T1000 (cell line): ENCODE results near the gene TMEM106A.
"Not testable (repeated sequence)": the region's sequence is repeated elsewhere in the genome, so short reads cannot be mapped to it uniquely, and the experiment has no call there.

Experiments
- DNase-seq: peaks from one replicate; lab custom pipeline; 2025; ENCODE audit warnings: mixed read lengths; lab: John Stamatoyannopoulos, UW

TMEM106A gene

GRCh38 chr17:43211480-43212402 is at the start of gene TMEM106A:
Gene TMEM106A (plus strand): TSS chr17:43211875. CDS start chr17:43213042, 1,167 bp downstream.
- peak; percentile 80 for DNase-seq

- DNase-seq: not testable (repeated sequence)
Observed at GRCh38 chr17:43165971-43166370, 45.7 kb upstream of the TMEM106A start.

DNA sequence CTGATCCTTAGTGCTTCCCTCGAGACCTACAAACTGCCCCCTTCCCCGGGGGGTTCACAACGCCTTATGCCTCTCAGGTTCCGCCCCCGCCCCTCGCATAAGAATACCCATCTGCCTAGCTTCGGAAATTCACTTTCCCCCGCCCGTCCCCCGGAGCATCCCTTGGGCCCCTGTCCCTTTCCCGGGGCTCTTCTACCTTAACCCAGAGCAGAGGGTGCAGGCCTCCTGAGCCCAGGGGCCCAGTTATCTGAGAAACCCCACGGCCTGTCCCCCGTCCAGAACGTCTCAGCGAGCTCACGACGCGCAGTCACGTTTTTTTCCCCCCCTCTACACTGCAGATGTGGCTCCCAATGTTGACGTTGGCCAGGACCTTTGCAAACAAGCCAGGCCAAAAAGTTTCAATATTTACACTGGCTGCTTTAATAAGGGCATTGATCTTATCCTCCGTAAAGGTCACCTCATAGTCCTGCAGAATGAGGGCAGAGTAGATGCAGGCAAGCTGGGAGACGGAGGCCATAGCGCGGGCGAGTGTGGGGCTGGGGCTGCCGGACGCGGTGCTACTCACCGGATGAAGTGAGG is 42.0 kb upstream of the TMEM106A start:
- no peak for DNase-seq

DNA sequence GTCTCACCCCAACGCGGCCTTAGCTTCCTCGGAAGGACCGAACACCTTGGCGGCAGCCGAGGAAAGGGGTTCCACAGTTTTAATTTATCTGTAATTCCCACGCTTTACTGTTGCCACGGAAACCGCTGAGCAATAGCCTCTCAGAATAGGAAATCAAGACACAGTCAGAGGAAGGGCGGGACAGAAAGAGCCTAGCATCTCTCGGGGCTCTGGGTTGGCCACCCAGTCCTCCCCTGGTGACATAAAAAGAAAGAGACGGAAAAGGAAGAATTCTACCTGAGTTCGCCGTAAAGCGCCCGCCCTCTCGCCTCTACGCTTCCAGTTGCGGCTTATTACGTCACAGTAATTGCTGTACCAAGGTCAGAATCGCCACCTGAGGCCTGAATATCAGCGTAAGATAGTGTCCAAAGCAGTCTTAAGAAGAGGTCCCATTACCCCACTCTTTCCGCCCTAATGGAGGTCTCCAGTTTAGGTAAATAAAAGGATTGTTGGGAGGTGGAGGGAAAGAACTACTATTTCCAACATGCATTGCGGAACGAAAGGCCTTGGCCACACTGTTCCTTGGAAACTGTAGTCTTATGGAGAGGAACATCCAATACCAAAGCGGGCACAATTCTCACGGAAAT is 41.4 kb upstream of the TMEM106A start:
- peak; percentile 86 for DNase-seq

- DNase-seq: peak; percentile 95
Observed at GRCh38 chr17:43170766-43171585, 40.7 kb upstream of the TMEM106A start, which contains the start of gene NBR1. Gene NBR1 (plus strand): TSS chr17:43171214. CDS start chr17:43175800, 4,586 bp downstream.

- DNase-seq: peak; percentile 52
Observed at GRCh38 chr17:43171586-43172487, 39.8 kb upstream of the TMEM106A start.

- DNase-seq: no peak
Observed at GRCh38 chr17:43175213-43176118, 36.2 kb upstream of the TMEM106A start.

GRCh38 chr17:43176119-43176570 is 35.5 kb upstream of the TMEM106A start:
- no peak for DNase-seq

GRCh38 chr17:43183921-43184320 is 27.8 kb upstream of the TMEM106A start:
- no peak for DNase-seq

GRCh38 chr17:43186656-43187055 is 25.0 kb upstream of the TMEM106A start:
- DNase-seq: not testable (repeated sequence)

- no peak for DNase-seq
Observed at GRCh38 chr17:43193251-43193650, 18.4 kb upstream of the TMEM106A start.

- no peak for DNase-seq
Observed at GRCh38 chr17:43199633-43200032, 12.0 kb upstream of the TMEM106A start.

- no peak for DNase-seq
Observed at GRCh38 chr17:43200127-43200526, 11.5 kb upstream of the TMEM106A start.

- DNase-seq: not testable (repeated sequence)
Observed at GRCh38 chr17:43203013-43203412, 8.7 kb upstream of the TMEM106A start.

DNA sequence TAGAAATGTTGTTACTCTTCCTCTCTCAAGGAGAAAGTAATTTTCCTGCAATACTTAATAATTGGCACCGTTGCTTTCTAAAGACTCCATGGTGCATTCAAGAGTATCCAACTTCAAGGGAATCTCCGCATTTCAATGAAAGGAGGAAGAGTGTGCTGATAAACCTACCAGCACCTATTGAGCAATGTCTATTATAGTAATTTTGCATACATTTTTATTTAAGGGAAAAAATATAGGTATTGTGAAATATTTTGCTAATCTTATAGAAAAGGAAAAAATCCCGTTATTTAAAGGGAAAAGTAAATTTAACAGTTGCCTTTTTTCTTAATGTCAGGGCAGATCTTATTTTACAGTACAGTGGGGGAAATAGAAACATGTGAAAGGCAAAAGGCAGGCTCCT is 1.1 kb upstream of the TMEM106A start:
- DNase-seq: no peak

- DNase-seq: no peak
Observed at GRCh38 chr17:43211123-43211479, 574 bp upstream of the TMEM106A start.

DNA sequence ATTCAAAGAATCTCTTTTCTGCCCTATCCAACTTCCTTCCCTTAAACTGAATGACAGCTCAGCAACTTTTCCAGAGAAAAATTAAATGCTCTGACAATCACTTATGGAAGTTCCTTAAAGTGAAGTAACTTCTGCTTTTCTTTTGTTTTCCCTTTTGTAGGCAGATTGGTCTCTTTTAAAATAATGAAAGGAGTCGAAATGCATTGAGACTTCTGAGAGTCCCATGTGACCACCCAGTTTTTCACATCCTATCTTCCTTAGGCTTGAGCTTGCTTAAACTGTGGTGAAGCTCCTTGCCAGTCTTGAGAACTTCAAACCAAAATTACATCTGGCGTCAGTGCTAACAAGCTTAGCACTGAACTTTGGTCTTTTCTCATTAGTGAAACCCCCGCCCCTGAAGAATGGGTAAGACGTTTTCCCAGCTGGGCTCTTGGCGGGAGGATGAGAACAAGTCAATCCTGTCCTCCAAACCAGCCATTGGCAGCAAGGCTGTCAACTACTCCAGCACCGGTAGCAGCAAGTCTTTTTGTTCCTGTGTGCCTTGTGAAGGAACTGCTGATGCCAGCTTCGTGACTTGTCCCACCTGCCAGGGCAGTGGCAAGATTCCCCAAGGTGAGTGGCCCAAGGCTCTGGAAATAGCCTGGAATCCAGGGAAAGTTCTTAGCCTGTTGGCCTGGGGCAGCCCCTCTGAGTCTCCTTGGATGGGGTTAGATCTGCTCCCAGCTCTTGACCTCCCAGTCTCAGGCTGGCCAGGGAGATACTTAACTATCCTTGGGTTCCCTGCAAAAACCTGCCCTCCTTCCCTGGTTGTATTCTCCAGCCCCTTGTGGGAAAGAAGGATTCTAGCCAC is 1.2 kb downstream of the TMEM106A start:
- no peak for DNase-seq

- DNase-seq: no peak
Observed at GRCh38 chr17:43213545-43213944, 1.9 kb downstream of the TMEM106A start.

- DNase-seq: no peak
Observed at GRCh38 chr17:43215341-43215740, 3.7 kb downstream of the TMEM106A start.
